Suprapubic skin (tissue), 4 donors: ENCODE results near the gene SHPK.

Experiments used
- EP300 ChIP-seq: sonication (generic); formaldehyde crosslinking; IDR thresholded peaks from one replicate; pipeline ENCODE4 v1.6.1; 2017; ENCODE audit warnings: antibody characterized with exemption
- POLR2A ChIP-seq, 2 donors: fragments of 450-650 bp; IDR thresholded peaks; one replicate each; pipeline ENCODE4 v1.6.1; 2017; ENCODE audit warnings: antibody characterized with exemption in 2 of 2, mild to moderate bottlenecking in 2 of 2, moderate library complexity in 2 of 2
- POLR2AphosphoS5 ChIP-seq, 3 donors: sonication (generic); formaldehyde crosslinking; IDR thresholded peaks; one replicate each; pipeline ENCODE4 v1.6.1; 2017; ENCODE audit warnings: antibody characterized with exemption in 3 of 3
- TF ChIP-seq, protein P1 (sequence below), 2 donors: fragments of 200-600 bp in 1 of 2; fragments of 450-650 bp in 1 of 2; sonication (generic) in 1 of 2; IDR thresholded peaks; one replicate each; pipeline ENCODE4 v1.5.1; 2016 to 2019; ENCODE audit warnings: antibody characterized with exemption in 2 of 2, mild to moderate bottlenecking in 1 of 2, moderate library complexity in 1 of 2

DNA sequence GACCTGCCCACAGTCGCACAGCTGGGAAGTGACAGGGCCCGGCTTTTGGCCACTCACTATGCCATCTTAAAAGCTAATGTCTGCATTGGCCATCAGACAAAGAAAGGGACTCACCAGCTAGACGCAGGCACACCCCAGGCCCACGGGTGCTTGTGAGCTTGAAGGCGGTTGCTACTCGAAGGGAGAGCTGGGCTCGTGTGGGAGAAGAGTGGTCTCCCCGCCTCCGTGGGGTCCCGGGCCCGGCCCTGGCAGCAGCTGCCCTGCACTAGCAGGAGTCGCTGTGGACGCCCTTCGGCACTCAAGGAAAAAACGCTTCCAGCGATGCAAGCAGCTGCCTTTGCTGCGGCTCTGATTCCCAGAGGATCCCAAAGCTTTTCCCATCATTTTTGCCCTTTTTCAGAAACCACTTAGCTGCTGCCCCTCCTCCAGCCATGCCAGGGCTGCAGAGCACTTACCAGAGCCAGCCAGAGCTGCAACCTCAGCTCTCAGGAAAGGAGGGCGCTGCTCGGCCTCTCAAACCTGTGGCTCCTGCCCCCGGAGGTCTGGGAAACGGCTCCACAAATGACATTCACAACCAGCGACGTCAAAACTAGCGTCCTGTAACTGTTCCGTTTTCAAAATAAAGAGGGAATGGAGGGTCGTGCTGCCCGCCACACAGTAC is 39.1 kb downstream of the SHPK start:
- TF ChIP-seq, protein P1, sequence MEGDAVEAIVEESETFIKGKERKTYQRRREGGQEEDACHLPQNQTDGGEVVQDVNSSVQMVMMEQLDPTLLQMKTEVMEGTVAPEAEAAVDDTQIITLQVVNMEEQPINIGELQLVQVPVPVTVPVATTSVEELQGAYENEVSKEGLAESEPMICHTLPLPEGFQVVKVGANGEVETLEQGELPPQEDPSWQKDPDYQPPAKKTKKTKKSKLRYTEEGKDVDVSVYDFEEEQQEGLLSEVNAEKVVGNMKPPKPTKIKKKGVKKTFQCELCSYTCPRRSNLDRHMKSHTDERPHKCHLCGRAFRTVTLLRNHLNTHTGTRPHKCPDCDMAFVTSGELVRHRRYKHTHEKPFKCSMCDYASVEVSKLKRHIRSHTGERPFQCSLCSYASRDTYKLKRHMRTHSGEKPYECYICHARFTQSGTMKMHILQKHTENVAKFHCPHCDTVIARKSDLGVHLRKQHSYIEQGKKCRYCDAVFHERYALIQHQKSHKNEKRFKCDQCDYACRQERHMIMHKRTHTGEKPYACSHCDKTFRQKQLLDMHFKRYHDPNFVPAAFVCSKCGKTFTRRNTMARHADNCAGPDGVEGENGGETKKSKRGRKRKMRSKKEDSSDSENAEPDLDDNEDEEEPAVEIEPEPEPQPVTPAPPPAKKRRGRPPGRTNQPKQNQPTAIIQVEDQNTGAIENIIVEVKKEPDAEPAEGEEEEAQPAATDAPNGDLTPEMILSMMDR (IDR thresholded peaks at IDR 0.05): no peak
- no peak for TF ChIP-seq POLR2AphosphoS5 (IDR thresholded peaks at IDR 0.05)
- TF ChIP-seq POLR2A (IDR thresholded peaks at IDR 0.05): no peak
- TF ChIP-seq EP300: no peak
